ENCODE measurements around the gene SERPINB1. TPM values are rescaled to one million over a fixed set of nuclear protein-coding genes. Genes with fewer than 3 reads are reported as not detected.
A peak's percentile ranks its signal among the peaks of the same experiment; 100 is the strongest.

The SERPINB1 gene
- total and polyA plus RNA-seq, 9 of the 15 experiments (the other 6 are each of a cell fraction or from before 2014, with no cell fraction given) = 33.9 to 108 (median 63.8) TPM

GRCh38 chr6:2790588-2791449 is 50.8 kb downstream of the SERPINB1 start (continued):
- TF ChIP-seq, protein P1, sequence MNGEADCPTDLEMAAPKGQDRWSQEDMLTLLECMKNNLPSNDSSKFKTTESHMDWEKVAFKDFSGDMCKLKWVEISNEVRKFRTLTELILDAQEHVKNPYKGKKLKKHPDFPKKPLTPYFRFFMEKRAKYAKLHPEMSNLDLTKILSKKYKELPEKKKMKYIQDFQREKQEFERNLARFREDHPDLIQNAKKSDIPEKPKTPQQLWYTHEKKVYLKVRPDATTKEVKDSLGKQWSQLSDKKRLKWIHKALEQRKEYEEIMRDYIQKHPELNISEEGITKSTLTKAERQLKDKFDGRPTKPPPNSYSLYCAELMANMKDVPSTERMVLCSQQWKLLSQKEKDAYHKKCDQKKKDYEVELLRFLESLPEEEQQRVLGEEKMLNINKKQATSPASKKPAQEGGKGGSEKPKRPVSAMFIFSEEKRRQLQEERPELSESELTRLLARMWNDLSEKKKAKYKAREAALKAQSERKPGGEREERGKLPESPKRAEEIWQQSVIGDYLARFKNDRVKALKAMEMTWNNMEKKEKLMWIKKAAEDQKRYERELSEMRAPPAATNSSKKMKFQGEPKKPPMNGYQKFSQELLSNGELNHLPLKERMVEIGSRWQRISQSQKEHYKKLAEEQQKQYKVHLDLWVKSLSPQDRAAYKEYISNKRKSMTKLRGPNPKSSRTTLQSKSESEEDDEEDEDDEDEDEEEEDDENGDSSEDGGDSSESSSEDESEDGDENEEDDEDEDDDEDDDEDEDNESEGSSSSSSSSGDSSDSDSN (IDR thresholded peaks at IDR 0.05; ENCODE audit: borderline replicate concordance in 1 of 2, low read depth in 2 of 2, low read length in 2 of 2) = 0 out of 4 replicates have a peak, but pooled peaks of 1 of the 2 experiments have one; percentile 37
- TF ChIP-seq L3MBTL2 (IDR thresholded peaks at IDR 0.05) (no peak), DNMT1 (IDR thresholded peaks at IDR 0.05) (no peak), YY1 (IDR thresholded peaks at IDR 0.05; ENCODE audit: borderline replicate concordance in 1 of 3, control insufficient read depth in 1 of 3, extremely low read depth in 1 of 3, insufficient read depth in 3 of 3, insufficient read length in 1 of 3, insufficient replicate concordance in 2 of 3, low read depth in 1 of 3, low read length in 2 of 3) (no peak), ADNP (tag; IDR thresholded peaks at IDR 0.05) (no peak), C11orf30 (IDR thresholded peaks at IDR 0.05; ENCODE audit: low read depth) (no peak), IRF2 (CRISPR knock-in tag; IDR thresholded peaks at IDR 0.05) (no peak), NBN (IDR thresholded peaks at IDR 0.05; ENCODE audit: low read depth) (0 out of 2 replicates have a peak, but pooled peaks have one; percentile 52), NFATC3 (IDR thresholded peaks at IDR 0.05) (0 out of 2 replicates have a peak, but pooled peaks have one; percentile 6), PTRF (tag; IDR thresholded peaks at IDR 0.05) (no peak), MEIS2 (IDR thresholded peaks at IDR 0.05; ENCODE audit: partially characterized antibody) (peak; percentile 77), ZNF398 (CRISPR knock-in tag; IDR thresholded peaks at IDR 0.05) (no peak)
- TF ChIP-seq, protein P2, sequence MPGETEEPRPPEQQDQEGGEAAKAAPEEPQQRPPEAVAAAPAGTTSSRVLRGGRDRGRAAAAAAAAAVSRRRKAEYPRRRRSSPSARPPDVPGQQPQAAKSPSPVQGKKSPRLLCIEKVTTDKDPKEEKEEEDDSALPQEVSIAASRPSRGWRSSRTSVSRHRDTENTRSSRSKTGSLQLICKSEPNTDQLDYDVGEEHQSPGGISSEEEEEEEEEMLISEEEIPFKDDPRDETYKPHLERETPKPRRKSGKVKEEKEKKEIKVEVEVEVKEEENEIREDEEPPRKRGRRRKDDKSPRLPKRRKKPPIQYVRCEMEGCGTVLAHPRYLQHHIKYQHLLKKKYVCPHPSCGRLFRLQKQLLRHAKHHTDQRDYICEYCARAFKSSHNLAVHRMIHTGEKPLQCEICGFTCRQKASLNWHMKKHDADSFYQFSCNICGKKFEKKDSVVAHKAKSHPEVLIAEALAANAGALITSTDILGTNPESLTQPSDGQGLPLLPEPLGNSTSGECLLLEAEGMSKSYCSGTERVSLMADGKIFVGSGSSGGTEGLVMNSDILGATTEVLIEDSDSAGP (CRISPR knock-in tag; IDR thresholded peaks at IDR 0.05) = no peak
- TF ChIP-seq, protein P3, sequence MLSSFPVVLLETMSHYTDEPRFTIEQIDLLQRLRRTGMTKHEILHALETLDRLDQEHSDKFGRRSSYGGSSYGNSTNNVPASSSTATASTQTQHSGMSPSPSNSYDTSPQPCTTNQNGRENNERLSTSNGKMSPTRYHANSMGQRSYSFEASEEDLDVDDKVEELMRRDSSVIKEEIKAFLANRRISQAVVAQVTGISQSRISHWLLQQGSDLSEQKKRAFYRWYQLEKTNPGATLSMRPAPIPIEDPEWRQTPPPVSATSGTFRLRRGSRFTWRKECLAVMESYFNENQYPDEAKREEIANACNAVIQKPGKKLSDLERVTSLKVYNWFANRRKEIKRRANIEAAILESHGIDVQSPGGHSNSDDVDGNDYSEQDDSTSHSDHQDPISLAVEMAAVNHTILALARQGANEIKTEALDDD (IDR thresholded peaks at IDR 0.05) = peak; percentile 92
- TF ChIP-seq, protein P4, sequence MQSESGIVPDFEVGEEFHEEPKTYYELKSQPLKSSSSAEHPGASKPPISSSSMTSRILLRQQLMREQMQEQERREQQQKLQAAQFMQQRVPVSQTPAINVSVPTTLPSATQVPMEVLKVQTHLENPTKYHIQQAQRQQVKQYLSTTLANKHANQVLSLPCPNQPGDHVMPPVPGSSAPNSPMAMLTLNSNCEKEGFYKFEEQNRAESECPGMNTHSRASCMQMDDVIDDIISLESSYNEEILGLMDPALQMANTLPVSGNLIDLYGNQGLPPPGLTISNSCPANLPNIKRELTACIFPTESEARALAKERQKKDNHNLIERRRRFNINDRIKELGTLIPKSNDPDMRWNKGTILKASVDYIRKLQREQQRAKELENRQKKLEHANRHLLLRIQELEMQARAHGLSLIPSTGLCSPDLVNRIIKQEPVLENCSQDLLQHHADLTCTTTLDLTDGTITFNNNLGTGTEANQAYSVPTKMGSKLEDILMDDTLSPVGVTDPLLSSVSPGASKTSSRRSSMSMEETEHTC (IDR thresholded peaks at IDR 0.05) = no peak
- TF ChIP-seq, protein P5, sequence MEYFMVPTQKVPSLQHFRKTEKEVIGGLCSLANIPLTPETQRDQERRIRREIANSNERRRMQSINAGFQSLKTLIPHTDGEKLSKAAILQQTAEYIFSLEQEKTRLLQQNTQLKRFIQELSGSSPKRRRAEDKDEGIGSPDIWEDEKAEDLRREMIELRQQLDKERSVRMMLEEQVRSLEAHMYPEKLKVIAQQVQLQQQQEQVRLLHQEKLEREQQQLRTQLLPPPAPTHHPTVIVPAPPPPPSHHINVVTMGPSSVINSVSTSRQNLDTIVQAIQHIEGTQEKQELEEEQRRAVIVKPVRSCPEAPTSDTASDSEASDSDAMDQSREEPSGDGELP (CRISPR knock-in tag; IDR thresholded peaks at IDR 0.05; ENCODE audit: borderline replicate concordance) = no peak; the same call in 1 of the 2 replicates
